Measurements from ENCODE around the gene PLCL2.
A peak's percentile ranks its signal among the peaks of the same experiment; 100 is the strongest.

PLCL2 gene

GRCh38 chr3:16896094-16896627 is 11.4 kb downstream of the PLCL2 start:
- no peak for DNase-seq

DNA sequence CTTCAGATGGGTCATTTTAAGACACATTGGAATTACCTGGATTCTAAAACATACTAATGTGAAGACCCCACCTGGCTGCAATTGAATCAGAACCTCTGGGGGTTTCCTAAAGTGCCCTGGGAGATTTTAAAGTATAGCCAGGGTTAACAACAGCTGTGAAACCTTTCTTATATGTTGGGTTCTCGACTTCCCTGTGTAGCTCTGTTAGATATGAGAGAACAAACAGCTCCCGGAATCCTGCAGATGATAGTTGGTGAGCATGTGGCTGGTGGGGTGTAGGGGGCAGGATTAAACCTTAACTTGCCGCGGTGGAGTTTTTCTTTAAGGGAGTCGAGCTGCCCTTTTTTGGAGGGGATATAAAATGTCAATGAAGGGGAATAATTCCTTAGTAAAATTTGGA is 12.1 kb downstream of the PLCL2 start:
- DNase-seq = no peak

DNA sequence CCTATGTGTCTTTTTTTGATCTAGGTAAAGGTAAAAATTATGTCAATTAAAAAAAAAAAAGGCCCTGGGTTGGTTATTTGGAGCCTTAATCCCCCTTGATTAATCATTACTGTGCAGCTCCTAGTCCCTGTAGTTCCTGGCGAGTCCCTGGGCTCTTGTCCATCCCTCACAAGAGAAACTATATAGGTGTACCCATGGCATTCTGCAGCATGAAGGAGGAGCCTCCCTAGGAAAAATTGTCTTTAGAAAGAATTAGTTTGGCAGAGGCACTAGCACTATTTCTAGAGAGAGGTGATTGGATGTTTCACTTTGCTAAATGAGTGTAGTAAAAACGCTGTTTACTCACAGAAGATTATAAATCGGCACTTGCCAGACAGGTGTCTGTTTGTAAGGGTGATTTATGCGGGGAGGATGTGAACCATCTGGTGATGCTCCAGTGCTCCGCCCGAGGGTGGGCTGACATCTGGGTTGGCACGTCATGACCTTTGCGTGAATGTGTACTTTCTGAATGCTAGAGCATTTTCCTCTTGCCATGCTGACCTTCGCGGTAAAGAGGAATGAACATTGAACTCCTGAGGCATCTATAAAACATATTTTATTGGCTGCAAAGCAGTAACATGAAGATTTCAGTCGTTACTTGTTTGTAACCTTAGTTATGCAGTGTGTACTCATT is 12.6 kb downstream of the PLCL2 start:
- peak; percentile 50 for DNase-seq

- peak; percentile 10 for DNase-seq
Observed at GRCh38 chr3:16898595-16899395, 14.0 kb downstream of the PLCL2 start.

- DNase-seq = no peak
Observed at GRCh38 chr3:16899919-16900318, 15.2 kb downstream of the PLCL2 start.

DNA sequence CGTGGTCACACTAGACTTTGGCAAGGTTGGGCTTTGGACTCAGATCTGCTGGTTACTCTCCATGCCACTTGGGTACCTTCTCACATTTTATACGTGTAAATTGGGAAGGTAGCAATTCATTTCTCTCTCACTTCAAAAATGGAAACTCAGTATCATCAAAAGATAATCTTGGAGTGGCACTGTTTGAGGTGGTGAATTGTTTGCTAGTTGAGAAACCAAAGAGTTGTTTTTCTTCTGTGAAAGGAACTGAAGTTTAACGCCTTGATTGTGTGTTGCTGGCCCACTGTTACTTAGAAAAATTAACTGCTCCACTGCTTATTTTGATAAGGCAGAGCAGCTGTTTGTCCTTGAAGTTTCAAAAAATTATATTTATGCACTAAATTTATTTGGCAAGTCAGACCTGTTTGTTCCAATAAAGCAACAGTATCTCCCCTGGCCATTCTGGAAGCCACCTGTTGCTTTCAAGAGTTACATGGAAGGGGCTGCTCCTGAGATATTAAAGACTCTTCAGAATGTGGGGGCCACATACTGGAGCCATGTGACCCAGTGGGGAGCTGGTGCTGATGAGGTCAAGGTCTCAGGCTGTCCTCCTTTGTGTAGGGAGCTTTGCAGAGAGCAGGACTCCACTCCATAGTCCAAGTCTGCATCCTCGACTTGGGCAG is 16.2 kb downstream of the PLCL2 start:
- no peak for DNase-seq

DNA sequence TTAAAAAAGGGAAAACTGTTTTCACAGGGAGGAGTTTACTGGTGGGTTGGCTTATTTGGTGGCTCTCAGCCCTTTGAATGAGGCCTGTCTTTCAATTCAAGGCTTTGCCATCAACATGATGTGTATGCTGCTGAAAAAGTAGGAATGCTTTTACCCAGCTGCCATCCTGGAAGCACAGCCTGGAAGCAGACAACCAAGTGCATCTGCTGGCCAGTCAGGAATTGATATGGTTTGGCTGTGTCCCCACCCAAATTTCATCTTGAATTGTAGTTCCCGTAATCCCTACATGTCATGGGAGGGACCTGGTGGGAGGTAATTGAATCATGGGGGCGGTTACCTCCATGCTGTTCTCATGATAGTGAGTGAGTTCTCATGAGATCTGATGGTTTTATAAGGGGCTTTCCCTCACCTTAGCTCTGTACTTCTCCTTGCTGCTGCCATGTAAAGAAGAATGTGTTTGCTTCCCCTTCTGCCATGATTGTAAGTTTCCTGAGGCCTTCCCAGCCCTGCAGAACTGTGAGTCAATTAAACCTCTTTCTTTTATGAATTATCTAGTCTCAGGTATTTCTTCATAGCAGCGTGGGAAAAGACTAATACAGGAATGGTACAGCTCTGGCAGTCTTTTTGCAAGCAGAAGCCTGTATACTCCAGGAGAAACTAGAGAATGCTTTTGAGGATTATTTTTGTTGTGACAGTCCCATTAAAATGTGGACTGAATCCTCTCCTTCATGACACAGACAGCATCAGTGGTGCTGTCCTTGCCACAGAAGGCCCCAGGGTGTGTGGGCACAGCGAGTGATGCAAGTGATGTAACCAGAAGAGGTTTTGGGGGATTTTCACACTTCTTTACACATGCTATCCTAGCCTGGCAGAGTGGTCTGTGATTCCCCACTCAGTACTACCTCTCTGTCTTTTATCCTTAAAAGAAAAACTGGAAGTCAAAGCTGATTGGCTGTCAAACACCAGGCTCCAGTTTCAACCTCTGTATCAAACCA is 20.0 kb downstream of the PLCL2 start:
- DNase-seq = no peak

- peak; percentile 5 for DNase-seq
Observed at GRCh38 chr3:16905704-16906103, 20.9 kb downstream of the PLCL2 start.

DNA sequence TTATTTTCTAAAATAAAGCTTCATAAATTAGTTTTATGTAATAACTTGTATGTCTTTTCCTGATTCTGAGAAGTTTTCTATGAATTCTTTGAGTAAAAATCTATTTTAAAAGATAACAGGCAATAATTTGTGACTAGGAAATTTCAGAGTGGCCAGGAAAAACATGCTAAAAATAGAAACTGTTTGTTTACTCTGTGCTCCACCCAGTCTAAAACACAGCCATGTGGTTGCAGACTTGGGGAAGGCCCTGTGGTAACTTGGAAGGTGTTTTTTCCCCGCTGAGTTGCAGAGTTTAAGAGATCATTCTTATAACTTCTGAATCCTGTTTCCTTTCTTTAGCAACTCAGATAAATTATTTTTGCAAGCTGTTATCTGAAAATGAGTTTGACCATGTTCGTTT is 21.9 kb downstream of the PLCL2 start:
- peak; percentile 20 for DNase-seq

- no peak for DNase-seq
Observed at GRCh38 chr3:16907243-16907642, 22.5 kb downstream of the PLCL2 start.

DNA sequence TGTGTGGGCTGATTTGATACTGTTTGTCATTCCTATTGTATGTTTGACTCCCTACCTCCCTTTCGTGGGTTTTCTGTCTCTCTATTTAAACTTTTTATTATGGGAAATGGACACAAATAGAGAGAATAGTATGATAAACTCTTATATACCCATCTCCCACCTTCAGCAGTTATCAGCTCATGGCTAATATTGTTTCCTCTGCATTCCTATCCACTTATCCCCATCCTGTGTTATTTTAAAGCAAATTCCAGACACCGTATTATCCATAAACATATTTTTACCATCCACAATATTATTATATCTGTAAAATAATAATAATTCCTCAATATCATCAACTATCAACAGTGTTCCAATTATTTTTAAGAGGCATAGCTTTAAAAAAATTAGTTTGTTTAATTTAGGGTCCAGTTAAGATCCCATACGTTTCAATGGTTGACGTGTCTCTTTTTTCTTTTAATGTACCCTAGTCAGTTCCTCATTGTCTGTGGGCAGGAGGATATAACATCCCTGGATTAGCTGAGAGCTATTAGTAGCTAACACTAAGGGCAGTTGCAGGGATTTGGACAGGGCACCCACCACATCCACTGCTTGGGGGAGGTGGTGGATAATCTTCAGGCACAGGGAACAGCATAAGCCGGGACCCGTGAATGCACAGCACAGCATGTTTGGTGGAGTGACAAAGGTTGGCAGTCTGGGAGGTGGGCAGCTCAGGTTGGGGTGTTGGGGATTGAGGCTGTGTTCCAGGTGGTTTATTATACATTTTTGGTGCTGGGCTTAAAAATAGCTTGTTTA is 23.5 kb downstream of the PLCL2 start:
- DNase-seq = no peak

- no peak for DNase-seq
Observed at GRCh38 chr3:16908896-16909295, 24.1 kb downstream of the PLCL2 start.

DNA sequence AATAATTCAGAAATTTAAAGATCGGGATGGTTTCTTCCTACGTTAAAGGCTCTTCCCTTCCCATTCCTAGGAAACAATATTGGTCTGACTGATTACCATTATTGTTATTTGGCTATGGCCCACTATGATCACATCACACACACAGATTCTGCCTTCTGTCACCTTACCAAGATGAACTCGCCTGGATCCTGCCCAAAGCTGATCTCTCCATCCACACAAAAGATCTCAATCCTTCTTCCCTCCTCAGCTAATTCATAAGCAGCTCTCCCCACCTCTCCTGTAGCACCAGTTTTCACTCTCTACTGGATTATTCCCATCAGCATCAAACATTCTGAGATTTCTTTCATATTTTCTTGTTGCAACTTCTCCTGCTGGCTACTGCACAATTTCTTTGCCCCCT is 25.0 kb downstream of the PLCL2 start:
- no peak for DNase-seq

DNA sequence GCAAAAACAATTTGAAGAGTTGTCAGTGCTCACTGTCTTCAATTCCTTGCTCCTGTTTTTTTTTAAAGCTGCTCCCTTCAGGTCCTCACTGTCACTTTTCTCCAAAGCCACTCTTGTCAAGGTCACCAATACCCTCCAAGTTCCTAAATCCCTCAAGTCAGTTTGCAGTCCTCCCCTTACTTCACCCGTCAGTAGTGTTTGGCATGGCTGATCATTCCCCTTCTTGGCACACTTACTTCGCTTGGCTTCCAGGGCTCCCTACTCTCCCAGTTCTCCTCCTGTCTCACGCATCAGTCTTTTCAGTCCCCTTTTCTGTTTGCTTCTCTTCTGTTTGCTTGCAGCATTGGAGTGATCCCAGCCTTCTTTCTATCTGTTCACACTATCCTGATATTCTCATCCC is 25.5 kb downstream of the PLCL2 start:
- no peak for DNase-seq

DNA sequence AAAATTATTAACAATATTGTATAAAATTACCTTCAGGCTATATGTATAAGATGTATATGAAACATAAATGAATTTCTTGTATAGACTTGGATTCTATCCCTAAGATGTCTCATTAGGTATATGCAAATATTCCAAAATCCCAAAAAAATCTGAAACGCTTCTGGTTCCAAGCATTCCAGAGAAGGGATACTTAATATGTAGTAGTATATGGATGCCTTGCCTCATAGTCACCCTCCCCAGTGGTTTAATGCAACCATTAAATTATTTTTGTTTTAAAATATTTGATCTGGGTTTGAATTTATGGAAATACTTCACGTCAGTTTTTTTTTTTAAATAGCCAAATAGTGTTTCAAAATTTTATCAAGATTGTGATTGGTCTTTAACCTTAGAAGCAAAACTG is 27.2 kb downstream of the PLCL2 start:
- DNase-seq = no peak

DNA sequence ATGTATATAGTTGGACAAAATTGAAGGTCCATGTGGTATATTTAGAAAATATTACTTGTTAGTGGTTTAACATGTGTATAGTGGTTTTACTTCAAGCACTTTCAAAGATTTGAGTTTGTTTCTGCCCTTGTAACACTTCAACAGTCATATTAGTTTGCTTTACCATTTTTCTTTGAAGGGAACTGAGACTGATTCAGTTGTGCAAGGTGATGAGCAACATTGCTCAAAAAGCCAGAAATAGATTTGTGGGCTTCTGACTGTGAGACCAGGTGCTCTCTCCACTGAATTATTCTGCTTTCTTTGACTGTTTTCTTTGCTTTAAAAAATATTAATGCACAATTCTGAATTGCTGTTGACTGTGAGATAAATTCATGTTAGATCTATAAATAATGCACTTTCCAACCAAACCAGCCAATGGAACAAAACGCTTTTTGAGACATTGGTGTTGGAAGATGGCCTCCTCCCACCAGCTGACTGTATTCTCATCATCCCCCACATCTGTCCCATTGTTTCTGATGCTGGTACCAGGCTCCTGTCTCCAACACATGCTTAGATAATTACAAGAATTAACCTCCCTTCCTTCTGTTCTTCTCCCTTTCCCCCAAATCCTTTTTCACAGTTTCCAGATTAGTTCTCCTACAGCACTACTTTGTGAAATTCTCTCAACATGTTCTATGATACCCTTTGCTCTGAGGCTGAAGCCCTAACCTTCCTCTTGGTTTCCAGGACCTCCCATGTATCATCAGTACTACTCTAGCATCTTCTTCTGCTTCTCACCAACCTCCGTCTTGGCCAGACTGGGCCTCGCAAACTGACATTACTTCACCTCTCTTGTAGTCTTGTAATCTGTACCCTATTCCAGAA is 27.9 kb downstream of the PLCL2 start:
- no peak for DNase-seq

DNA sequence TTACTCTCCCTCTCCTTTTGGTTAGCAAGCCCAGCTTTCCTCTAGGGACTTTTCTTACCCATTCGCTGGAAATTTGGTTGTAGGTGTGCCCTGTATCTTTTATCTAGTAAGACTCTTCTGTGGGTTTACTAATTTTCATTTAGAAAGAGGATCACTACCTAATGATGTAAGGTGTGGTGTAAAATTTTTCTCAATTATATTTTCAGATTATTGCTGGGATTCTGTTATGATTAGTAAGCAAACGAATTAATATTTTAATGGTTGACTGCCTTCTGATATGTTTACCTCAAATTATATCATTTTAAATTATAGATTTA is 28.5 kb downstream of the PLCL2 start:
- DNase-seq = no peak

DNA sequence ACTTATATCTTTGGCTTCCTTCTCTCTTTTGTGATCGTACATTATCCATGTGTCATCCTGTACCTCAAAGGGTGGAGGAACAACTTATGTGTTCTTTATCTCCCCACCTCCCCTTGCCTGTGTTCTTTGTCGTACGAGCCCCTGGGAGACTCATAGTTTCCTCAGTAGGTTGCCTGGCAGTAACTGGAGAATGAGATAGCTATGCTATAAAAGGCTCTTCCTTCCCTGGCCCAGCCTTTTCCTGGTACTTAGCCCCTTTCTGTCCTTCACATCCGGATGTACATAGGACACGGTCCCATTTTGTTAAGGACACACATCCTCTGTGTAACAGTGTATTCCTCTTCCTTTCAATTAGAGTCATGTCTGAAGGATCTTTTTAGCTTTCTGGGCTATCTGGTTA is 32.1 kb downstream of the PLCL2 start:
- no peak for DNase-seq

DNA sequence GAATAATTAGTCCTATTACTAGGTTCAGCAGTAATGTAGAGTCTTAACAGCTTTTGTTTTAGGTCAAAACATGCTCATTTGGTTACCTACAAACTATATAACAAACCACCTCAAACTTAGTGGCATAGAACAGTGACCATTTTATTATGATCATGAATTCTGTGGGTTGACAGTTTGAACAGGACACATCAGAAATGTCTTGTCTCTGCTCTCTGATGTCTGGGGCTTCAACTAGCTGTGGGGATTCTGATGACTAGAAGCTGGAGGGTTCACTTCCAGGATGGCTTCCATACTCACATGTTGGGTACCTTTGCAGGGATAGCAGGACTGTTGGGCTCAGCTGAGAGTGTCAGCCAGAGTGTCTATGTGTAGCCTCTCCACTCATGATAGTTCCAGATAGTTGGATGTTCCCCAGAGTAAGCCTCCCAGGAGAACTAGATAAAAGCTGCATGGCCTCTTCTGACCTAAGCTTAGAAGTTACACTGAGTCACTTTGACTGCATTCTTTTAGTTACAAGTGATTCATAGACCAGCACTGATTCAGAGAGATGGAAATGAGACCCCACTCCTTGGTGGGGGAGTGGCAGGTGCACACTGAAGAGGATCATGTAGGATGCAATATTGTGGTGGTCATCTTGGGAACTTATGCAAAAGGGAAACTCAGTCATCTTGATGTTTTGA is 32.6 kb downstream of the PLCL2 start:
- no peak for DNase-seq

DNA sequence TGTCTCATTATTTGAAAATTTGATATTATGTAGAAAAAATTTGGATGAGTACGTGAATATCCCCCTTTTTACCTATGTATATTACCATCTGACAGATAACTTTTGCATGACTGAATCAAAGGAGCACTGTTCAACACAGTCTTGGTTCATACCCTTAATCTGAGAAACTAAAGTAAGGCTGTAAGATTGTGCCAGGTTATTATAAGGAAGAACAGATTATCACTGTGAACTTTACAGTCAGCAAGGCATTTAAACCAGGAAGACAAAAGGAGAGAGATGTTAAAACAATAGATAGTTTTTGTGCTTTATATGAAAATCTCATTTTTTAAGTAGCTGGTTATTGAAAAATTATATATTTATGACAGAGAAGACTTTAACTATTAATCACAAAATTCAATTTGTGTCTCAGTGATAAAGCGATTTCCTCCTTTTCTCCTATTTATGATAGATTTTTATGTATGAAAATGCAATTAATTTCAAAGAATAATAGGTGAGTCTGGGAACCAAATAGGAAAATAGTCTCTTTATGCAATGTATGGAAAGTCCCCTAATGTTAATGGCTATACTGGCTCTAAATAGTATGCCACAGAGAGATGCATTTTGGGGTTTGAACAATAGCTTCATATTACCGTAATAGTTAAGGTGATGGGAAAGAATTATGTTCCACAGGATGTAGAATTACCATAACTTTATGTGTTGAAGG is 33.4 kb downstream of the PLCL2 start:
- no peak for DNase-seq

Data from NCI-H1105 treated with DMSO at 0.1 percent for 48 hours (cell line).